HG03457 (cell line): ENCODE measurements around the gene DHPS.
"Not testable (repeated sequence)": the region's sequence is repeated elsewhere in the genome, so short reads cannot be mapped to it uniquely, and the experiment has no call there.

ENCODE experiments used
- ATAC-seq: cut with Tn5 transposase; IDR thresholded peaks from one replicate; pipeline ENCODE4 v1.9.1; 2021; ENCODE audit warnings: moderate number of reproducible peaks; ENCODE audit not compliant: unreplicated experiment

DHPS gene

DNA sequence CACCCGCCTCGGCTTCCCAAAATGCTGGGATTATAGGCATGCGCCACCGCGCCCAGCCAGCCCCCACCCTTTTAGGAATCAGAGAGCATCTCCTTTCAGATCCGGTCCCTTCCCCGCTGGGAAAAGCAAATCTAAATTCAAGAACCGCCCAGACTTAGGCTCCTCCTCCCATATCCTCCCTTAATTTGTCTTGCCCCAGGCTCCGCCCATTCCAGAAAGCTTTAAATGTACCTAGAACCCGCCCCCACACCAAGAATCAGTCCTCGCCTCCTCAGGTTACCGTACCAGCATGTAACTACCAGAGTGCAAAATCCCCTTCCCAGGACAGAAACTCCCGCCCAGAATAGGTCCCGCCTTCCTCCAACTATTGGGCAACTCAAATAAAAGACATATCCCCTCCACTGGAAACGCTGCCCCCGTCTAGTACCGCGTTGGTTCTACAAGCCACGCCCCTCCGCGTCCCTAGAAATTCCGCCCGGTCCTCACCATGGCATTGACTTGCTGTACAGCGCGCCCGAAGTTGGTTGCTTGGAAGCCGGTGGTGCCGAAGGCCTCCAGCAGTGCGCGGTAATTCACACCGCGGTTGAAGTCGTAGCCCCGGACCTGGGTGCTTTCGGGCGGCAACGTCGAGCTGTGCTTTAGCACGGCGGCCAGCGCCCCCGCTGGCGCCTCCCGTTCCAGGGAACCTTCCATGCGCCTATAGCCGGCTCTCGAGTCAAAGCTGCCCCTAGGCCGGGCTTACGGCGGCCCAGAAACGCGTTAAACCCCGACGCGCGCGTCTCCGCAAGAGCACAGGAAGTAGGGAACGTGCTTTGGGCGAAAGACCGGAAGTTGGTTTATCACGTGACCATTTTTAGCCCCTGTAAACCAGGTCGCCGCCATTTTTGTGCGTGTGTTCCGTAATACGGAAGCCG, at the start of gene DHPS:
DHPS (minus strand) TSS at position 807 of the 914 bp plus-strand sequence; CDS start at position 693, 114 bp downstream.
- peak; percentile 49 for ATAC-seq

- no peak for ATAC-seq
These were observed 49.7 kb upstream of the DHPS start for GRCh38 chr19:12731337-12731736.

GRCh38 chr19:12730064-12730463, 48.4 kb upstream of the DHPS start:
- ATAC-seq: no peak

- ATAC-seq: no peak
These were observed 46.2 kb upstream of the DHPS start for GRCh38 chr19:12727745-12728433.

- ATAC-seq: no peak
These were observed 45.3 kb upstream of the DHPS start for GRCh38 chr19:12726988-12727316.

DNA sequence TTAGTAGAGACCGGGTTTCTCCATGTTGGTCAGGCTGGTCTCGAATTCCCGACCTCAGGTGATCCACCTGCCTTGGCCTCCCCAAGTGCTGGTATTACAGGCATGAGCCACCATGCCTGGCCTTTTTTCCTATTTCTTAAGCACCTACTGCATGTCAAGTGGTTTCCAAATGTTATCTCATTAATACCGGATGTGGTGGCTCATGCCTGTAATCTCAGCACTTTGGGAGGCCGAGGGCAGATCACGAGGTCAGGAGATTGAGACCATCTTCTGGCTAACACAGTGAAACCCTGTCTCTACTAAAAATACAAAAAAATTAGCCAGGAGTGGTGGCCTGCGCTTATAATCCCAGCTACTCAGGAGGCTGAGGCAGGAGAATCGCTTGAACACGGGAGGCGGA, 43.9 kb upstream of the DHPS start:
- ATAC-seq: not testable (repeated sequence)

- ATAC-seq: no peak
These were observed 42.2 kb upstream of the DHPS start, which contains the start of gene TNPO2 for GRCh38 chr19:12723641-12724426. TNPO2 (minus strand) TSS chr19:12723932; CDS start chr19:12720977, 2,955 bp downstream.

DNA sequence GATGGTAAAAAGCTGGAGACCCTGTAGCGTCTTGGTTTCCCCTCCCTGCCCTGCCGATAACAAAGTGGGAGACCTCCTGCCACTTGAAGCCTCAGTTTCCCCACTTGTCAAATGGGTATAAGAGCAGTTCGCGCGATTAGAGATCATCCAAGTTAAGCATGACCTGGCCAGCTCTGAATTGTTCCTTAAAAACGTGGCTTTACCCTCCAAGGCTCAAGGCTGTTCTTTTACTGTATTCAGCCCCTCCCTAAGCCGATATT, 41.6 kb upstream of the DHPS start:
- ATAC-seq: no peak

GRCh38 chr19:12722566-12723380, 41.1 kb upstream of the DHPS start:
- ATAC-seq: peak; percentile 60

- peak; percentile 5 for ATAC-seq
These were observed 40.2 kb upstream of the DHPS start for GRCh38 chr19:12721656-12722565.

- ATAC-seq: no peak
These were observed 39.4 kb upstream of the DHPS start for GRCh38 chr19:12720851-12721655.

DNA sequence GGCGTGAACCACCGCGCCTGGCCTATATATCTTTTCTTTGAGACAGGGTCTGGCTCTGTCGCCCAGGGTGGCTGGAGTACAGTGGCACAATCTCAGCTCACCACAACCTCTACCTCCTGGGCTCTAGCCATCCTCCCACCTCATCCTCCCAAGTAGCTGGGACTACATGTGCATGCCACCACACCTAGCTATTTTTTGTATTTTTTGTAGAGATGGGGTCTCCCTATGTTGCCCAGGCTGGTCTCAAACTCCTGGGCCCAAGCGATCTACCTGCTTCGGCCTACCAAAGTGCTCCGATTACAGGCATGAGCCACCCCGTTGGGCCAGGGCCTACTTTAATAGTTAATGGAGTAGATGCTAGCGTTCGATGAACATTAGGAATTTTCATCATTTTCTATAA, 38.6 kb upstream of the DHPS start:
- ATAC-seq: no peak

DNA sequence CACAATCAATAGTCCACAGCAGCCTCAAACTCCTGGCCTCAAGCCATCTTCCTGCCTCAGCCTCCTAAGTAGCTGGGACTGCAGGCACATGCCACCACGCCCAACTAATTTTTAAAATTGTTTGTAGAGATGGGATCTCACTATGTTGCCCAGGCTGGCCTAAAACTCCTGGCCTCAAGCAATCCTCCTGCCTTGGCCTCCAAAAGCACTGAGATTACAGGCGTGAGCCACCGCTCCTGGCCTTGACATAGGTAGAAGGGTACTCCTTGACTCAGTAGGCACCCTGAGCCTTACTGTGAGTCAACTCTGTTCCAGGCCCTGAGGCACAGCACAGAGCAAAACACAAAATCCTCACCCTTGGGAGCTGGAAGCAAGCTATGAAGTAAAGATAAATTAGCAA, 34.2 kb upstream of the DHPS start:
- no peak for ATAC-seq

DNA sequence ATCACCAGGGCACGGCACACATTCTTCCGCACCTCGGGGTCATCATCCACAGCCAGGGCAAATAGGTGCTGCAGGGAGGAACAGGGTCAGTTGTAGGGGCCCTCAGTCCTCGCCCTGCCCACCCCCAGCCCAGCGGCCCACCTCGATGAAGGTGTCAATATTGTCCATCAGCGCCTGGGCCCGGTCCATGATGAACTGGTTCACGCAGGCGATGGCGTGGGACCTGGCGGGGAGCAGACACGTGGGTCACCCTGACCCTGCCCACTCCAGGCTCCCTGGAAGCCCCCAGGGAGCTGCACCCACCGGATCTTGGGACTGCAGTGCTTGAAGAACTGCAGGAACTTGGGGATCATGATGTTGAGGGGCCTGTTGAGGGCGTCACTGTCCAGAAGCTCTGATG, 33.4 kb upstream of the DHPS start:
- no peak for ATAC-seq

DNA sequence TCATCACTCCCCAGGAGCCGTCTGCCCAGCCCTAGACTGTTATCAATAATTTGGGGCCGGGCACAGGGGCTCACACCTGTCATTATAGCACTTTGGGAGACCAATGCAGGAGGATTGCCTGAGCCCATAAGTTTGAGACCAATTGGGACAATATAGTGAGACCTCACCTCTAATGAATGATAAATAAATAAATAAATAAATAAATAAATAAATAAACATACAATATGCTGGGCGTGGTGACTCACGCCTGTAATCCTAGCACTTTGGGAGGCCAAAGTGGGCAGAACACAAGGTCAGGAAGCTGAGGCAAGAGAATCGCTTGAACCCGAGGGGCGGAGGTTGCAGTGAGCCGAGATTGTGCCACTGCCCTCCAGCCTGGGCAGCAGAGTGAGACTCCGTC, 31.6 kb upstream of the DHPS start:
- not testable (repeated sequence) for ATAC-seq

- not testable (repeated sequence) for ATAC-seq
These were observed 30.4 kb upstream of the DHPS start for GRCh38 chr19:12712077-12712476.

GRCh38 chr19:12711187-12711586, 29.5 kb upstream of the DHPS start:
- no peak for ATAC-seq

DNA sequence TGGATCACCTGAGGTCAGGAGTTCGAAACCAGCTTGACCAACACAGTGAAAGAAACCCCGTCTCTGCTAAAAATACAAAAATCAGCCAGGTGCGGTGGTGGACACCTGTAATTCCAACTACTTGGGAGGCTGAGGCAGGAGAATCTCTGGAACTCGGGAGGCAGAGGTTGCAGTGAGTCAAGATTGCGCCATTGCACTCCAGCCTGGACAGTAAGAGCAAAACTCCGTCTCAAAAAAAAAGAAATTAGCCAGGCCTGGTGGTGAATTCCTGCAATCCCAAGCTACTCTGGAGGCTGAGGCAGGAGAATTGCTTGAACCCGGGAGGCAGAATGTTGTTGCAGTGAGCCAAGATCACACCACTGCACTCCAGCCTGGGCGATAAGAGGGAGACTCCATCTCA, 27.0 kb upstream of the DHPS start:
- ATAC-seq: no peak

DNA sequence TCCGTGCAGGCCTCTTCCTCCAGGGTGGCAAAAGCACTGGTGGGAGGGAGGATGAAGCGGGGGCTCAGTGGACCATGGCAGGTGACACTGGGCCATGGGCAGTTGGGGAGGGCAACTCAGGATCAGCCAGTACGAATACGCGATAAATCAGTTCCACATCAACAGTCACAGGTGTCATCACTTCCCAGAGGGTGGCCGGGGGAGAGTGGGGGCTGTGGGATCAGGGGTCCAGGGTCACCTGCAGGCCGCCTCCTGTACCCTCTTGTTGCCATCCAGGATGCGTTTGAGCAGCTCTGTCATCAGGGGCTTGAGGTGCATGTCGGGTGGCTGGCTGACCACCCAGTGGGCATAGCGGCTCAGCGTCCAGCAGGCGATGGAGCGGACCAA, 24.6 kb upstream of the DHPS start:
- ATAC-seq: no peak
